Measurements from ENCODE around the gene SYNDIG1. TPM values are rescaled to one million over a fixed set of nuclear protein-coding genes. Genes with fewer than 3 reads are reported as not detected.

SYNDIG1 gene
- total and polyA plus RNA-seq, 5 donors from 2014 or later = not detected

DNA sequence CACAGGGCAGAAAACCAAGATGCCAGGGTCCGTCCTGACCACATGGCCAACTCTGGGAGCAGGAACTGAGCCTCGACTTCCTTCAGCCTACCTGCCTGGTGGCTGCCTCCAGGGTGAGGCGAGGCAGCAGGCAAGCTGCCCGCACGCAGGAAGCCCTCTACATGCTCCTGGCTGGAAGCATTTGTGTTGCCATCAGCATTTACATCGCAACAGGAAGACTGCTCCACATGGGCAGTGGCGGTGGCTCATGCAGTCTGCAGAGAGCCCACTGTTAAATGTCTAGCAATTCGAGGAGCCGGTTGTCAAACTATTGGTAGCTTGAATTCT is 233.8 kb downstream of the SYNDIG1 start:
- H3K36me3 Mint-ChIP-seq = no peaks in the 10 kb centered on the region
- Histone ChIP-seq H3K36me3 (ENCODE audit: control insufficient read depth, insufficient read depth, low read length) (no peaks in the 10 kb centered on the region), H3K9me3 (ENCODE audit: control insufficient read depth in 2 of 2, low read length in 2 of 2) (no peaks in the 10 kb centered on the region), H3K27ac (ENCODE audit: insufficient read depth, low read length, poor library complexity, severe bottlenecking) (no peak overlapping the region), H3K27me3 (ENCODE audit: control insufficient read depth, insufficient read depth, low read length) (no peaks in the 10 kb centered on the region), H3K4me3 (ENCODE audit: low read depth, low read length) (no peak overlapping the region), H3K4me1 (ENCODE audit: control insufficient read depth, insufficient read depth, low read length, poor library complexity, severe bottlenecking) (no peaks in the 10 kb centered on the region)
- H3K4me3 Mint-ChIP-seq = no peak overlapping the region
- no peak for ATAC-seq (ENCODE audit: low read depth in 2 of 2)
- no peak for DNase-seq
- no peaks in the 10 kb centered on the region for H3K4me1 Mint-ChIP-seq
- peaks cover 5% of the 10 kb centered on the region for H3K27me3 Mint-ChIP-seq
- H3K9me3 Mint-ChIP-seq = peaks cover 0 to 2% (median 0%) of the 10 kb centered on the region in 7 donors
- H3K27ac Mint-ChIP-seq = no peak overlapping the region

DNA sequence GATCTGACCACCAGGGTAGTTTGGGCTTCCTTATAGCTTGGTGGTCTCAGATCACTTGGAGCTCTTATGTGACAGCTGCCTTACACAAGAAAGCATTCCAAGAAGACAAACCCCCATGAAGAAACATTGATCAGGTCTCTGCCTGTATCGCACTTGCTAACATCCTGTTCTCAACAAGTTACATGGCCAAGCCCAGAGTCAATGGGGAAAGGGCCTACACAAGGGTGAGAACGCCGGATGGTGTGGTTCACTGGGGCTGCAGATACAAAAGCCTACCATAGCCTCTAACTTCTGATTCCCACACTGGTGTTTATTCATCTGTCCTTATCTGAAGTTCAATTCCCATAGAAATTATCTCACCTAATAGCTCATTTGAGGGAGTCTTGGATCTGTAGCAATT is 235.5 kb downstream of the SYNDIG1 start:
- peaks cover 5% of the 10 kb centered on the region for H3K27me3 Mint-ChIP-seq
- no peak overlapping the region for H3K27ac ChIP-seq (ENCODE audit: insufficient read depth, low read length, poor library complexity, severe bottlenecking)
- no peak overlapping the region for H3K4me3 ChIP-seq (ENCODE audit: low read depth, low read length)
- H3K27ac Mint-ChIP-seq = no peak overlapping the region
- no peaks in the 10 kb centered on the region for H3K4me1 ChIP-seq (ENCODE audit: control insufficient read depth, insufficient read depth, low read length, poor library complexity, severe bottlenecking)
- peaks cover 0 to 2% (median 0%) of the 10 kb centered on the region in 7 donors for H3K9me3 Mint-ChIP-seq
- ATAC-seq (ENCODE audit: low read depth in 2 of 2) (no peak), DNase-seq (no peak)
- no peaks in the 10 kb centered on the region for H3K4me1 Mint-ChIP-seq
- H3K27me3 ChIP-seq (ENCODE audit: control insufficient read depth, insufficient read depth, low read length) = no peaks in the 10 kb centered on the region
- no peak overlapping the region for H3K4me3 Mint-ChIP-seq
- no peaks in the 10 kb centered on the region for H3K36me3 ChIP-seq (ENCODE audit: control insufficient read depth, insufficient read depth, low read length)
- H3K36me3 Mint-ChIP-seq = no peaks in the 10 kb centered on the region
- no peaks in the 10 kb centered on the region for H3K9me3 ChIP-seq (ENCODE audit: control insufficient read depth in 2 of 2, low read length in 2 of 2)

DNA sequence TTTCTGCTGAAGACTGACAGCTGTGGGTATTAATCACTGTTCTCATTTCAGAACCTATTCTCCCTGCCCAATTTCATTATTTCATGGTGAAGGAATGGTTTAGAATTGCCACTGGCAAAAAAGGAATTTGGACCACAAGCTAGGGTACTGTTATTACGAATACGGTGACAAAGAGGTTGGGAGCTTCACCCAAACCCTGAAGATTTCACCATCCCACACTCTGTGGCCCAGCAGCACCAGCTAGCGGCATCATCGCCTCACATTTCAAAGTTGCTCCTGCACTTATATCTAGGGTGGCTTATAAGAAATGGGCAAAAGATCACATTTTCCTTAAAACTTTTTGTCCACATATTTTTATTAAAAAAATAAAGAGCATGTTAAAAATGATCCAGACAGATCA is 236.1 kb downstream of the SYNDIG1 start:
- Mint-ChIP-seq H3K27ac (no peak overlapping the region), H3K36me3 (no peaks in the 10 kb centered on the region), H3K4me3 (no peak overlapping the region), H3K4me1 (no peaks in the 10 kb centered on the region), H3K9me3 (peaks cover 0 to 2% (median 0%) of the 10 kb centered on the region in 7 donors), H3K27me3 (no peaks in the 10 kb centered on the region)
- DNase-seq = no peak
- Histone ChIP-seq H3K27me3 (ENCODE audit: control insufficient read depth, insufficient read depth, low read length) (no peaks in the 10 kb centered on the region), H3K27ac (ENCODE audit: insufficient read depth, low read length, poor library complexity, severe bottlenecking) (no peak overlapping the region), H3K4me3 (ENCODE audit: low read depth, low read length) (no peak overlapping the region), H3K36me3 (ENCODE audit: control insufficient read depth, insufficient read depth, low read length) (no peaks in the 10 kb centered on the region), H3K9me3 (ENCODE audit: control insufficient read depth in 2 of 2, low read length in 2 of 2) (no peaks in the 10 kb centered on the region), H3K4me1 (ENCODE audit: control insufficient read depth, insufficient read depth, low read length, poor library complexity, severe bottlenecking) (no peaks in the 10 kb centered on the region)
- no peak for ATAC-seq (ENCODE audit: low read depth in 2 of 2)

DNA sequence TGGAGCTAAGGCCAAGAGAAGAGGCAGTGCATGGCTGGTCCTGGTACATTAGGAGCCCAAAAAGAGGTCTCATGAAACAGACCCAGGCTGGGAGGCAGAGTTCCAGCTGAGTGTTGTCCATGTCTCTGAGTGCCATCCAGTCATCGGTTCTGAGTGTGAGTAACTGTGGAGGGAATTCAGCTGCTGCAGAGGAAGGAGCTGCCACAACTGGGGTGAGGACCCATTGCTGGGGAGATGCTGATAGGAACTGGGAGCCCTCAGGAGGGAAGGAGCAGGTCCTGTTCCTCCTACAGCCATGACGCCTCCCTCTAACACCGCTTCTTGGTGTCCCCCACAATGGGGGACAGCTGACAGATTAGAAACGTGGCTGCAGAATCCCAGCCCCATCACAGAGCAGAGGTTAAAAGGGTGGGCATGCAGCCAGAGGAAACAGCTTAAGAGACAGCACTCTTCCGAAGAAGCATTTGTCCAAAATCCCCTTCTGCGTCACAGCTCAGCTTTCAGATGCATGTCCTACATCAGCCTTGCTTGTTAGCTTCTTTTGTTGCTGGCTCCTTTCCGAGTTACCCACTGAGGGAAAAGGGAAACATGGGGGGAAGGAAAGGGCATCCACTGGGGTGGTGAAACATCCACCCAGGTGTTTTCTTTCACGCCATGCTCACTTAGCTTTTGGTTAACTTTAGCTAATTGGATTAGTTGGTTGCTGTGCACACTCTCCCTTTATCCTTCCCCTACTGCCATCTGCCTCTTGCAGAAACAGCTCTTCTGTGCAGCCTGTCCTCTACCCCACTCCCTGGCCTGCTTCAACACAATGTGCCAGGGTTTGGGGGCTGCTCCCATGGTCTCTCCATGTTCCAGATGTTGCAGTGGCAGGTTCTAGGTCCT is 239.2 kb downstream of the SYNDIG1 start:
- Histone ChIP-seq H3K36me3 (ENCODE audit: control insufficient read depth, insufficient read depth, low read length) (no peaks in the 10 kb centered on the region), H3K27ac (ENCODE audit: insufficient read depth, low read length, poor library complexity, severe bottlenecking) (no peak overlapping the region), H3K4me3 (ENCODE audit: low read depth, low read length) (no peak overlapping the region), H3K27me3 (ENCODE audit: control insufficient read depth, insufficient read depth, low read length) (no peaks in the 10 kb centered on the region), H3K9me3 (ENCODE audit: control insufficient read depth in 2 of 2, low read length in 2 of 2) (no peaks in the 10 kb centered on the region), H3K4me1 (ENCODE audit: control insufficient read depth, insufficient read depth, low read length, poor library complexity, severe bottlenecking) (no peaks in the 10 kb centered on the region)
- Mint-ChIP-seq H3K4me1 (no peaks in the 10 kb centered on the region), H3K36me3 (no peaks in the 10 kb centered on the region), H3K27ac (no peak overlapping the region), H3K9me3 (peaks cover 0 to 4% (median 2%) of the 10 kb centered on the region in 7 donors), H3K27me3 (no peaks in the 10 kb centered on the region), H3K4me3 (no peak overlapping the region)
- ATAC-seq (ENCODE audit: low read depth in 2 of 2) (no peak), DNase-seq (no peak)

Measured in CD4-positive, CD25-positive, alpha-beta regulatory T cell (primary cell).